IPS-18a (cell line): ENCODE measurements around the gene KRT17.
"Not testable (repeated sequence)": the region's sequence is repeated elsewhere in the genome, so short reads cannot be mapped to it uniquely, and the experiment has no call there.

ENCODE experiments used
- H3K27ac ChIP-seq: one replicate; pipeline ENCODE4 v1.5.1; 2013; ENCODE audit warnings: low read length
- H3K27me3 ChIP-seq: one replicate; pipeline ENCODE4 v1.6.1; 2013; ENCODE audit warnings: mild to moderate bottlenecking, low read length; ENCODE audit not compliant: control insufficient read depth, insufficient read depth
- H3K36me3 ChIP-seq: one replicate; pipeline ENCODE4 v1.6.1; 2013; ENCODE audit warnings: low read depth, low read length; ENCODE audit not compliant: control insufficient read depth
- H3K4me1 ChIP-seq: one replicate; pipeline ENCODE4 v1.6.1; 2013; ENCODE audit warnings: low read depth, low read length; ENCODE audit not compliant: control insufficient read depth
- H3K4me3 ChIP-seq: one replicate; pipeline ENCODE4 v1.5.1; 2013; ENCODE audit warnings: low read length
- H3K9ac ChIP-seq: one replicate; pipeline ENCODE4 v1.6.1; 2013; ENCODE audit warnings: mild to moderate bottlenecking, low read length, moderate library complexity
- H3K9me3 ChIP-seq: one replicate; pipeline ENCODE4 v1.6.1; 2013; ENCODE audit warnings: low read depth, low read length; ENCODE audit not compliant: control insufficient read depth

KRT17 gene

DNA sequence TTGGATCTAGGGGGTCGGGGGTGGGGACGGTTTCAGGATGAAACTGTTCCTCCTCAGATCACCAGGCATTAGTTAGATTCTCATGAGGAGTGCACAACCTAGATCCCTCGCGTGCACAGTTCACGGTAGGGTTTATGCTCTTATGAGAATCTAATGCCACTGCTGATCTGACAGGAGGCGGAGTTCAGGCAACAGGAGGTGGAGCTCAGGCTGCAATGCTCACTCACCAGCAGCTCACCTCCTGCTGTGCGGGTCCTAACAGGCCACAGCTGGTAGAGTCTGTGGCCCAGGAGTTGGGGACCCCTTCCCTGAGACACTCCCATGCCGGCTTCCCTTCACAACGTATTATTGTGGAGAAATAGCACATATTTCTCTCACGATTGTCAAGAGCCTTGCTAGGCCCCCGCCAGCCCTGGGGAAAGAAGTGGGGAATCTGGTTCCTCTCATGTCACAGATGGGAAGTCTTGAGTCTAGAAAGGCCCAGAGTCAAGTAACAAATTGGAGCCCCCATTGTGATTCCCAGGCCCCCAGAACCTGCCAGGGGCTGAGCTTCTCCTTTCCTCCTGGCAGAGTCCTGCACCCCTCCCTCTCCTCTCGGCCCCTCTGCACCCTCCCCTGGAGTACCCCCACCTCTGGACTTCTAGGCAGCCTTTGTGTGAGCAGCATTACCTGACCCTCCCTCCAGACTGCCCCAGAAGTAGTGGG, 31.6 kb downstream of the KRT17 start:
- Histone ChIP-seq H3K27me3 (no peaks in the 10 kb centered on the region), H3K9ac (no peak overlapping the region), H3K9me3 (no peaks in the 10 kb centered on the region), H3K36me3 (no peaks in the 10 kb centered on the region), H3K27ac (no peak overlapping the region), H3K4me1 (no peaks in the 10 kb centered on the region), H3K4me3 (no peak overlapping the region)

- Histone ChIP-seq H3K27ac (no peak overlapping the region), H3K4me1 (no peaks in the 10 kb centered on the region), H3K9me3 (no peaks in the 10 kb centered on the region), H3K9ac (no peak overlapping the region), H3K36me3 (no peaks in the 10 kb centered on the region), H3K27me3 (no peaks in the 10 kb centered on the region), H3K4me3 (no peak overlapping the region)
These were observed 35.1 kb downstream of the KRT17 start for GRCh38 chr17:41589301-41589700.

- Histone ChIP-seq H3K9ac (no peak overlapping the region), H3K27ac (no peak overlapping the region), H3K4me1 (no peaks in the 10 kb centered on the region)
These were observed 36.1 kb downstream of the KRT17 start for GRCh38 chr17:41588126-41588810.

DNA sequence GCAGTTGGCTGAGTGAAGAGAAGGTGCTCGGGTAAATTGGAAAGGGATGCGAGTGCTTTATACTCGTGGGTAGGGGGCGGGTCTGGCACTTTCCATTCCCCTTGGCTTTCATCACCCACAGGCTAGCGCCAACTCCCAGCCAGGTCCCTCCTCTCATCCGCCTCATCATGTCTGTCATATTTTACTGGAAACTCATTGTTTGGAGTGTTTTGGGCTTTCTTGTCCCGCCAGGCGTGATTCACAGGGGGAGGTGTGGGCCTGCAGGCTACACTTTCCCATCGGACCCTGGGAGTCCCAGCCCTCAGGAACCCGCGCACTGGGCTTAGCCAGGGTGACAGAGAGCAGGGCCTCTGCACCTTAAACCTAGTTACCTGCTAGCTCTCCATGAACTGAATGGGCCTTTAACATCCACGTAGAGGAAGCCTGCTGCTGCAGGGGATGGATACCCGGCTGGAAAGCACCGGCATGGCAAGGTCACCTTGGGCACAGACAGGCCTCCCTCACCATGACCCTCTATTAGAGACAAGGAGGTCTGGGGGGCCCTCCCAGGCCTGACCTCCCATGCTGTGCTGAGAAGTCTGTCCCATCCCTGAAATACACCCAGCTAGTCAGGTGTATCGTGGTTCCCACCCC, 37.4 kb downstream of the KRT17 start, which contains the start of gene KRT14:
TSS of gene KRT14 (minus strand) at position 33 of the 633 bp plus-strand sequence. CDS start 61 bp downstream, outside the sequence.
- Histone ChIP-seq H3K9me3 (no peaks in the 10 kb centered on the region), H3K27me3 (no peaks in the 10 kb centered on the region), H3K4me1 (no peaks in the 10 kb centered on the region), H3K27ac (no peak within 1 kb of the TSS), H3K9ac (no peak within 1 kb of the TSS), H3K36me3 (no peaks in the 10 kb centered on the region), H3K4me3 (no peak within 1 kb of the TSS)

More at GRCh38 chr17:41588126-41588810, 36.1 kb downstream of the KRT17 start:
- Histone ChIP-seq H3K9me3 (no peaks in the 10 kb centered on the region), H3K36me3 (no peaks in the 10 kb centered on the region), H3K27me3 (no peaks in the 10 kb centered on the region), H3K4me3 (no peak overlapping the region)

DNA sequence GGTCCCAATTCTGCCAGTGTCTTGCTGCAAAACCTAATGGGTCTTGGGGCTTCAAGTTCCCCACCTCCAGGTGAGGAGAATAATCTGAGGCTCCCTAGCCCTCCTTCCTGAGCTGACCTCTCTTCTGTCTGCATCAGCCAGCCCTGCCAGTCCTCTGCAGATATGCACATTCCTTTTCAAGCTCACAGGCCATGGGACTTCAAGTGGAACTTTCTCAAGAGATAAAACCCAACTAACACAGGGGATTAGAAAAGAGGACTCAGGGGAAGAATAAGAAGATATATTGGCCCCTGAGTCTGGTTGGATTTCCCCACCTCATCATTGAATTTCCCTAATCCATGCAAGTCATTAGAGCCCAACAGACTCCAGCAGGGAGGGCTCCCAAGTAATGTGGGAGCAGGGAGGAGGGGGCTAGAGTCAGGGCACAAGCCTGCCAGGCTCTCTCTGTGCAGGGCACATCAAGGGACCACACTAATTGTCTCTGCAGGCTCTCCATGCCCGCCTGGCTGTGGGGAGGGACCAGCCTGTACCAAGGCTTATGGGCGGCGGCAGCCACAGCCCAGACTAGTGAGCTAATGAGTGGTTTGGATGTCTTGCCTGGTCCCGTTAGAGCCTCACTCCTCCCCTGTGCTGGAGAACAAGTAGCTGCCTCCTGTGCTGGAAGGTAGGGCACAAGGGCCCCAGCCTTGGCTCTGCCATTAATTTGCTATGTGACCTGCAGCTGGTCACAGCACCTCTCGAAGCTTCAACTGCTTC, 38.9 kb downstream of the KRT17 start:
- Histone ChIP-seq H3K27ac (no peak overlapping the region), H3K36me3 (no peaks in the 10 kb centered on the region), H3K4me1 (no peaks in the 10 kb centered on the region), H3K9me3 (no peaks in the 10 kb centered on the region), H3K4me3 (no peak overlapping the region), H3K27me3 (no peaks in the 10 kb centered on the region), H3K9ac (no peak overlapping the region)

GRCh38 chr17:41584331-41584927, 39.9 kb downstream of the KRT17 start:
- not testable (repeated sequence) for H3K27ac ChIP-seq, H3K27me3 ChIP-seq

GRCh38 chr17:41583137-41584127, 40.9 kb downstream of the KRT17 start:
- Histone ChIP-seq H3K36me3 (no peaks in the 10 kb centered on the region), H3K27me3 (no peaks in the 10 kb centered on the region), H3K9ac (no peak overlapping the region), H3K27ac (no peak overlapping the region), H3K4me3 (no peak overlapping the region), H3K4me1 (no peaks in the 10 kb centered on the region), H3K9me3 (no peaks in the 10 kb centered on the region)

More at GRCh38 chr17:41584331-41584927, 39.9 kb downstream of the KRT17 start:
- H3K9ac ChIP-seq, H3K4me3 ChIP-seq, H3K36me3 ChIP-seq, H3K9me3 ChIP-seq, H3K4me1 ChIP-seq: not testable (repeated sequence)

GRCh38 chr17:41582061-41582968, 42.1 kb downstream of the KRT17 start:
- not testable (repeated sequence) for H3K27ac ChIP-seq, H3K4me1 ChIP-seq, H3K9me3 ChIP-seq, H3K9ac ChIP-seq, H3K36me3 ChIP-seq, H3K4me3 ChIP-seq, H3K27me3 ChIP-seq

DNA sequence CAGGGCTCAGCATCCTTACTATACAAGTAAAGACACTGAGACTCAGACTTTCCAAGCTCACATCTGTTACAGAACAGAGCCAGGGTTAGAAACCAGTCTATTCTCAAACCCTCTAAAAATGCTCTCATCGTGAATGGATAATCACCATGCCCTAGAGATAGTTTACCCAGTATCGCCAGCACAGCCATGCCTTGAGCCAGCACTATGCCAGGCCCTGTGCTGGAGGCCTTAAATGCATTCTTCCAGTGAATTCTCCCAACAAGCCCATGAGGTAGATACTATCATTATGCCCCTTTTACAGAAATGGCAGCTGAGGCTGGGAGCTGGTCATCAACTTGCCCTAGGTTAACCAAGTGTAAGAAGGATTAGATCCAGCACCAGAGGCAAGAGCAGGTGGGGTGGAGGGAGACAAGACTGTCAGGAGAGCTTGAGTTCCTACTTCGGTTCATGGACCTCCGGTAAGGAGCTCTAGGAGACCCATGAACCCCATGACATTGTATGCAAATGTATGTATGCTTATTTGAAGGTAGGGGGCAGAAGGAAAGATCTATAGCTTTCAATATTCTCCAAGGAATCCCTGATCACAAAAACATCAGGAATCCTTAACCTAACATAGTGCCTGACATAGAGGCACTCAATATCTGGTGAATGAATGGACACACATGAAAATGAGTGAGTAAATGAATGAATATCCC, 42.9 kb downstream of the KRT17 start:
- Histone ChIP-seq H3K27me3 (no peaks in the 10 kb centered on the region), H3K27ac (no peak overlapping the region), H3K9ac (no peak overlapping the region), H3K36me3 (no peaks in the 10 kb centered on the region), H3K9me3 (no peaks in the 10 kb centered on the region), H3K4me3 (no peak overlapping the region), H3K4me1 (no peaks in the 10 kb centered on the region)
